Measurements from ENCODE around the gene VWDE.

DNA sequence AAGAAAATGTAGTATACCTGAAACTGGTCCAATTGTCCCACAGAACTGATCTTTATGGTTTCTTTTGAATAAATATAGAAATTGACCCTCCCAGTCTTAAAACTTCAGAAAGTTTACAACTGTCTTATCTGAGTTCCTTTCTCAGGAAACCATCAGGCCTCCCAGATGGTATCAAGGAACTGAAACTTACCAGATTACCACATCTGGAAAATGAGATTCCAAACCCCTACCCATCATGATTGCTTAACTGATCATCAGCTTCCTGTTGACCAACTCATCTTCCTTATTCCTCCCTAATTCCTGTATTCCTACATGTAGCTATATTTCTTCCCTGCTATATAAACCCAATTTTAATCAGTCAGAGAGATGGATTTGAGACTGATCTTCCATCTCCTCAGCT is 5.5 kb downstream of the VWDE start:
- TF ChIP-seq POLR2A (IDR thresholded peaks at IDR 0.05), result no peak
- no peak for TF ChIP-seq POLR2AphosphoS5 (IDR thresholded peaks at IDR 0.05)
- TF ChIP-seq, protein P1, sequence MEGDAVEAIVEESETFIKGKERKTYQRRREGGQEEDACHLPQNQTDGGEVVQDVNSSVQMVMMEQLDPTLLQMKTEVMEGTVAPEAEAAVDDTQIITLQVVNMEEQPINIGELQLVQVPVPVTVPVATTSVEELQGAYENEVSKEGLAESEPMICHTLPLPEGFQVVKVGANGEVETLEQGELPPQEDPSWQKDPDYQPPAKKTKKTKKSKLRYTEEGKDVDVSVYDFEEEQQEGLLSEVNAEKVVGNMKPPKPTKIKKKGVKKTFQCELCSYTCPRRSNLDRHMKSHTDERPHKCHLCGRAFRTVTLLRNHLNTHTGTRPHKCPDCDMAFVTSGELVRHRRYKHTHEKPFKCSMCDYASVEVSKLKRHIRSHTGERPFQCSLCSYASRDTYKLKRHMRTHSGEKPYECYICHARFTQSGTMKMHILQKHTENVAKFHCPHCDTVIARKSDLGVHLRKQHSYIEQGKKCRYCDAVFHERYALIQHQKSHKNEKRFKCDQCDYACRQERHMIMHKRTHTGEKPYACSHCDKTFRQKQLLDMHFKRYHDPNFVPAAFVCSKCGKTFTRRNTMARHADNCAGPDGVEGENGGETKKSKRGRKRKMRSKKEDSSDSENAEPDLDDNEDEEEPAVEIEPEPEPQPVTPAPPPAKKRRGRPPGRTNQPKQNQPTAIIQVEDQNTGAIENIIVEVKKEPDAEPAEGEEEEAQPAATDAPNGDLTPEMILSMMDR (IDR thresholded peaks at IDR 0.05), result no peak

Data from stomach (tissue), 4 donors.